ENCODE measurements around the gene KTN1.

GRCh38 chr14:55586411-55586810, 6.4 kb downstream of the KTN1 start:
- TF ChIP-seq, protein P1, sequence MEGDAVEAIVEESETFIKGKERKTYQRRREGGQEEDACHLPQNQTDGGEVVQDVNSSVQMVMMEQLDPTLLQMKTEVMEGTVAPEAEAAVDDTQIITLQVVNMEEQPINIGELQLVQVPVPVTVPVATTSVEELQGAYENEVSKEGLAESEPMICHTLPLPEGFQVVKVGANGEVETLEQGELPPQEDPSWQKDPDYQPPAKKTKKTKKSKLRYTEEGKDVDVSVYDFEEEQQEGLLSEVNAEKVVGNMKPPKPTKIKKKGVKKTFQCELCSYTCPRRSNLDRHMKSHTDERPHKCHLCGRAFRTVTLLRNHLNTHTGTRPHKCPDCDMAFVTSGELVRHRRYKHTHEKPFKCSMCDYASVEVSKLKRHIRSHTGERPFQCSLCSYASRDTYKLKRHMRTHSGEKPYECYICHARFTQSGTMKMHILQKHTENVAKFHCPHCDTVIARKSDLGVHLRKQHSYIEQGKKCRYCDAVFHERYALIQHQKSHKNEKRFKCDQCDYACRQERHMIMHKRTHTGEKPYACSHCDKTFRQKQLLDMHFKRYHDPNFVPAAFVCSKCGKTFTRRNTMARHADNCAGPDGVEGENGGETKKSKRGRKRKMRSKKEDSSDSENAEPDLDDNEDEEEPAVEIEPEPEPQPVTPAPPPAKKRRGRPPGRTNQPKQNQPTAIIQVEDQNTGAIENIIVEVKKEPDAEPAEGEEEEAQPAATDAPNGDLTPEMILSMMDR (IDR thresholded peaks at IDR 0.05; ENCODE audit: poor library complexity) = no peak
- TF ChIP-seq EZH2phosphoT487 (IDR thresholded peaks at IDR 0.05; ENCODE audit: low read depth, severe bottlenecking, unreplicated experiment) = no peak

All from hepatocyte (in vitro differentiated cells).